Femur (tissue), 1 donor: ENCODE results near the gene KCNQ5.
A peak's percentile ranks its signal among the peaks of the same experiment; 100 is the strongest.

ENCODE experiments used
- DNase-seq: peaks from one replicate; pipeline ENCODE4 v3.0.0-alpha.2; 2017

The KCNQ5 gene

GRCh38 chr6:72748759-72749158 is 126.9 kb downstream of the KCNQ5 start:
- DNase-seq = peak; percentile 53

- no peak for DNase-seq
Observed at GRCh38 chr6:72755752-72756151, 133.9 kb downstream of the KCNQ5 start.

- no peak for DNase-seq
Observed at GRCh38 chr6:72757048-72757447, 135.2 kb downstream of the KCNQ5 start.

DNA sequence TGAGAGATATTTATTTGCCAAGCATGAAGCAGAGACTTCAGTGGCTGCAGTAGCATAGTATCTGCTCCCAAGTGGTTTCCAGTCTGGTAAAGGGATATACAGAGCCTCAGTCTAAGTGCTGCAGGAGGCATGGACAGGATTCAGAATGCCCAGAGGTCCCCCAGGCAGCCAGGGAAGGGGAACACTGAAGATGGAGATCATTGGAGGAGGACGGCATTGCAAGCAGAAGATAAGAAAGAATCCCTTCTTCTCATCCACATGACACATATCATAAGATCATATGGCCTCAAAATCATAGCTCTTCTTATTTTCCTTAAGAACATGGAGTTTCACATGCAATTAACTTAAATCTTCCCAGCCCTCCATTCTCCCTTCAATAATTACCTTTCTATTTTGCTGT is 136.1 kb downstream of the KCNQ5 start:
- no peak for DNase-seq

DNA sequence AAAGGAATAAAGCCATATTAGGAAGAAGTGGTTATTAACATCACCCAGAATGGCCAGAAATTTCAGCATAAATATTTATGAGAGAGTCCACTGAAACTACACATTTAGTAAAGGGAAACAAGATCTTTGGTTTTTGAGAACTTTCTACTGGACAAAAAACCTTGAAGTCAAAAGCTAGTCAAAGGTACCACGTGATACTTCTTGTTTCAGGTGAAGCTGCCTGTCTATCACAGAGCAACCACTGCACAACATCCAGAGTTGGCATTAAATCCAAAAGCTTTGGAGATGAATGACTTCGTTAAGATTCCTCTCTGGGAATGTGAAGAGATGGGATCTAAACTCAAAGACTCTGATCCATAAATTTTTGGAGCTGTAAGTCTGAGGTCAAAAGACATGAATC is 137.0 kb downstream of the KCNQ5 start:
- no peak for DNase-seq

DNA sequence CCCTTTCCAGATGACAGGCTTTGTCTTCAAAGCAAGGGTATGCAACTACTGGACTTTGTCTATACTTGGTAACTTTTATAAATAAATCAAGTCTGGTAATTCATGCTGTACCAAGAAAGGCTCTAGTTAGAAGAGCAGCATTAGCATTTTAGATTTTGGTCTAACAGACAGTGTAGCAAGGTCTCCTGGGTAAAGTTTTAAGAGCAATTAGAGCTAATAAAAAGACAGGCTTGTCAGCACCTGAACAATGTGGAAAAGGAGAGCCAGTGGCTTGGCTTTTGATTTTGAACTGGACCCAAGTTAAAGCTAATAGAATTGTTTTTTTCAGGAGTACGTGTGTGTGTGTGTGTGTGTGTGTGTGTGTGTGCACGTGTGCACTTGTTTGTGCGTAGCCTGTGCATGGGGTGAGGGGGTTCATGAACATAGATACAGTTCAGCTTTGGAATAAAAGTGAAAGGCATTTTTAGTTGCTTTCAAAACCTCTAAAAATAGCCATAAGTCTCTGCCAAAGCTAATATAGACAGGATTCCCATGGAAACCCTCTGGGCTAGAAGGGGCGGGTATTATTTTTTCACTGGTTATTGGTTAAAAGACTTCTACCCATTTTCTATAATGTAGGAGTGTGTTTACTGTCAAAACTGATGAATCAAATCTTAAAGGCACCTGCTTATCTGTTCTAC is 138.4 kb downstream of the KCNQ5 start:
- peak; percentile 27 for DNase-seq

- DNase-seq = no peak
Observed at GRCh38 chr6:72761761-72762160, 139.9 kb downstream of the KCNQ5 start.

- DNase-seq = no peak
Observed at GRCh38 chr6:72769459-72770125, 147.7 kb downstream of the KCNQ5 start.

DNA sequence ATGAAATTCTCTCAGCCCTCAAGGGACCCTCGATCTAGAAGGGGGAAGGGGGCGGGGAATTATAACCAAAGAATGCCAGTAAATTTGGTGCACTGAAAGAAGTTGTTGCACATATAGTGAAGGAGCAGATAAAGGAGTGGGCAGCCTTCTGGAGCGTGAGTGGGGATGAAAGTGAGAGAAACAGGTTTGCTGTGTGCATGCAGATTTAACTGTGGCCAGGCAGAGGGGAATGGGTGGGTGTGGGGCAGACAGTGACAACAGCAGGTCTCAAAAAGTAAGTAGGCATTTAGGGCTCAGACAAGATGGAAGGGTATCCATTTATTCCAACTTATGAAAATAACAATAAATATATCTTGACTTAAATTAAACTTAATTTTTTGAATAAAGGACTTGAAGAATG is 149.1 kb downstream of the KCNQ5 start:
- DNase-seq = no peak

GRCh38 chr6:72776456-72776855 is 154.6 kb downstream of the KCNQ5 start:
- no peak for DNase-seq

GRCh38 chr6:72781624-72782023 is 159.8 kb downstream of the KCNQ5 start:
- DNase-seq = no peak

GRCh38 chr6:72783035-72783434 is 161.2 kb downstream of the KCNQ5 start:
- no peak for DNase-seq

DNA sequence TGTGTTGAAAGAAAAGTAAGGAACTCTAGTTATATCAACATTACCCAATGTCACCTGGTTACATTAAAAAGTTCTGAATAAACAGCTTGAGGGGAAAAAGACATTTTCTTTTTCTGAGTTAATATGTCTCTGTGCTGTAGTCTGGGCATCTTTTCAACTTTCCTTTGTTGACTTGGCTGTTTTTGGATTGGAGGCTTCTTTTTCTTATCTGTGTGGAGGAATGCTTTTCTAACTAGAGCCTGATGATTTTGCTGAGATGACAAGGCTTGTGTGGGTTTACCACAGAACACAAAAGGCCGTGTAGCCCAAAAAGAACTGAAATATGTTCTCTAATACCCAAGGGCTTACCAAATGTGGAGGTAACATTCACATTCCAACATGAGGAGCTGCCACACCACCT is 161.8 kb downstream of the KCNQ5 start:
- DNase-seq = no peak

DNA sequence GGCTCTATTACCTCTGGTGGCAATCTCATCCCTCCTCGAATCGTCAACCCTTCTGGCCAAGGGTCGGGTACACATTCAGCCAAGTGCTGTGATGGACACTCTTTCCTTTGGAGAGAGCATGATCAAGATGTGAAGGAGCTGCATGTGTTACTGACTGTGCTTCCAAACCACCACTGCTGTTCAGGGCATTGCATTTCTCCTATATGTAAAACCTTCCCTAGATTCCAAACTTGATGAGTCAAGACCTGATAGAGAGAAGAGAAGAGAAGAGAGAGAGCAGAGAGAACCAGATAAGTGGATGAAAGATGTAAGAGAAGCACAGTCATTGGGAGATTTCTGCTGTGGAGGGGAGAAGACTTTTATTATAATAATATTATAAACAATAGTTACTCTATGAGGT is 162.2 kb downstream of the KCNQ5 start:
- no peak for DNase-seq

- DNase-seq = no peak
Observed at GRCh38 chr6:72784581-72784980, 162.7 kb downstream of the KCNQ5 start.

DNA sequence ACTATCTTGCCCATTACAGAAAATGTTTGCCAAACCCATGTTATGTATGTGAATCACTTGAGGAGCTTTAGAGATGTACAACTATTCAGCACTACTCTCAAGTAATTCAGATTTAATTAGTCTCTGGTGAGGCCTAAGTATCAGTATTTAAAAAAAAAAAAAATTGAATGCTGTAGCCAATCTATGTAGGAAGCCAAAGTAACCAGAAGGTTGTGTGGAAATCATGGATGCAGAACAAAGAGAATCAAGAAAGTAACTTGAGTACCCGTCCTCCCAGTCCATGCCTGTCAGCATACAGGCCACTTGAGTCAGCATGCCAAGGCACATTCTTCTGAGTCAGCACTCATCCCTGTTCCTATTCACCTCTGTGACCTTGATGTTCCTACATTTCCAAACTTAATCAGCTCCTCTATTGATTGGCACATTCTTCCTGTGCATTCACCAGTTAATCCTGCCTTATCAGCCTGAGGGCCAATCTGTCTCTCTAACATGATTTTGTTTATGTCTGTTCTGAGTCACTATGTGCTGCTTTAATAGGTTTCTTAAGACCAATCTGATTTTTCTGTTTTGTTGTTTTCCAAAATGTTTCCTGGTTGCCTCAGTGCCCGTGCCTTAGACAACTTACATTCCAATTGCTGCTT is 165.6 kb downstream of the KCNQ5 start:
- DNase-seq = no peak

DNA sequence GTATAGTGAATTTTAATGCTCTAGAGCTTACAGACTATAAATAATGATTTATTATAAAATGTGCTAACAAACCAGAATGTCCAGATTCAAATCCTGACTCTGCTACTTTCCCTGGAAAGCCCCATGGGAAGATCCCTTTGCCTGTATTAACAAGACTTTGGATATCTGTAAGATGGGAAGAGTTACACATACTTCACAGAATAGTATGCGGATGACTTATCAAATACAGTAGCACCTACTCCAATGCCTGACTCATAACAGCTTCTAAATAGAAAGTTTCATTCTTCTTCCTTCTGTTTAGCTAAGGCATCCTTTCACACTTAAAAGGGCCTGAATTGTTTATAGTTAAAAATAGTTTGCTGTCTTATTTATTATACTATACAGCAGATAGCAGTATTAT is 166.3 kb downstream of the KCNQ5 start:
- DNase-seq = no peak

DNA sequence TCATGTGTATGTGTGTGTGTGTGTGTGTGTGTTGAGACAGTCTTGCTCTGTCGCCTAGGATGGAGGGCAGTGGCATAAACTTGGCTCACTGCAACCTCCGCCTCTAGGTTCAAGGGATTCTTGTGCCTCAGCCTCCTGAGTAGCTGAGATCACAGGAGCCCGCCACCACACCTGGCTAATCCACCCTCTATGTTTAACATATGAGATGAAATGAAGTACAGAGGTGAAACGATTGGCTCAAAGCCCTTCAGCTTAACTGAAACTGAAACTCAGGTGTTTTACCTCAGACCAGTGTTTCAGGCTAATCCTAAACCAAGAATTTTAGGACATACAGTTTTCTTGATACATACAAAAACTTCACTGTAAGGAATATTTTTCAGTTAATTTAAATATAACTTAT is 167.3 kb downstream of the KCNQ5 start:
- DNase-seq = no peak

DNA sequence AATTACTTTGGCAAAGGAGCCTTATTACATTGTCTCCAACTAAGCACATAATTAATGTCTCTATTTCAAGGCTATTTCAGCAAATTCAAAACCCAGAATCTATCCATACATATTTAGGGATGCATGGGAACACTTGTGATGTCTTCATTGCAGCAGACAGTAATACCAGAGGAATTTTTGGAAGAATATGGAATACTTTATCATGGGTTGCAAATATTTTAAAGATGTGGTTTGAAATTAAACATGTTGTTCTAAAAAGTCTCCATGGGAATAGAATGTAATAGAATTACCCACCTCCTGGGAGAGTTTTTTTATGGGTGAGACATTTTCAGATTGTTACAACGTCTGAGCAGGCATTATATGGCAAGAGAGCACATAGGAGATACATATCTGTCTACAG is 170.8 kb downstream of the KCNQ5 start:
- no peak for DNase-seq

DNA sequence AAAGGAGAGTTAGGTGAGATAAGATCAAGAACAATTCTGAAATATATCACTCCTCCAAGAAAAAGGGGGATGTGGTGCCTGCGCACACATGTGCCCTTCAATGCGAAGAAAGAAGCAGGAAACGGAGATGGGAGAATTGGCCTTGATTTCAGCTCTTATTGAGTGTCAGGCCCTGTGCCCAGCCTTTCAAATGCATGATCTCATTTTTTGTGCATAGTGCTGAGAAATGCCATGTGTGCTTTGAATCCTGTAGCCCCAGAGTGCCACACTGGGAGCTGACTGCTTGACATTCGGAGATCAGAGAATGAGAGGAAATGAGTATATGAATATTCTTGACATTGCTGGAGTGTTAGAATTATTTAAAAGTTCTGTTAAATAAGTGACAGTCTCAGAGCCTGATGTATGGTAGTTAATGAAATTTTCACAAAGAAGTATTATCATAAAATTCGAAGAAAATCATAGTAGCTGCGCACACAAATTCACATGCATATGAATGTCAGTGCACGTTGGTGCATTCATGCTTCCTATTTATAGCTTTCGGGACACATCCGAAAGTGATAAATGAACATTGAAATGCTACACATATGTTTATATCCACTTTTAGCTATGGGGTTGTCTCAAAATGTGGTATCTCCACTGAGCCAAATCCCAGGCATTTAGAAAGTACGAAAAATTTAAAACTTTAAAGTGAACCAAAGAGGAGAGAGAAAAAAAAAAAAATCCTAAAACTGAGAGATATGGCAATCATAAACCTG is 172.0 kb downstream of the KCNQ5 start:
- DNase-seq = no peak

- no peak for DNase-seq
Observed at GRCh38 chr6:72798196-72798595, 176.3 kb downstream of the KCNQ5 start.

GRCh38 chr6:72809746-72810379 is 188.0 kb downstream of the KCNQ5 start:
- DNase-seq = no peak
